Activated B cell treated with CpG ODN at 0.5 μM for 24 hours (primary cell): ENCODE data around the gene DOCK2. TPM values are rescaled to one million over a fixed set of nuclear protein-coding genes. Genes with fewer than 3 reads are reported as not detected.

Experiments used
- ATAC-seq: fragments of 200-7000 bp; cut with Tn5 transposase; one replicate; pipeline ENCODE4 v1.10.0; 2021; ENCODE audit warnings: low read depth, mild to moderate bottlenecking, moderate library complexity
- CTCF ChIA-PET: fragments of 350-600 bp; sonication (Branson Sonifier 250); formaldehyde crosslinking; loops from one replicate; lab custom pipeline; 2021; ENCODE audit warnings: antibody characterized with exemption; lab: Charles Lee
- POLR2A ChIA-PET: fragments of 350-600 bp; sonication (Branson Sonifier 250); formaldehyde crosslinking; loops from one replicate; lab custom pipeline; 2021; ENCODE audit warnings: antibody characterized with exemption; lab: Charles Lee
- DNase-seq: peaks from one replicate; pipeline ENCODE4 v3.0.0; 2022
- H3K27ac Mint-ChIP-seq: one replicate; pipeline ENCODE4 v1.8.0; 2020; ENCODE audit warnings: mixed read lengths
- H3K27me3 Mint-ChIP-seq: one replicate; pipeline ENCODE4 v1.8.0; 2021; ENCODE audit warnings: mixed read lengths
- H3K36me3 Mint-ChIP-seq: one replicate; pipeline ENCODE4 v1.8.0; 2021; ENCODE audit warnings: low read depth, mixed read lengths
- H3K4me1 Mint-ChIP-seq: one replicate; pipeline ENCODE4 v1.8.0; 2021; ENCODE audit warnings: mixed read lengths
- H3K4me3 Mint-ChIP-seq: one replicate; pipeline ENCODE4 v1.8.0; 2020; ENCODE audit warnings: mild to moderate bottlenecking, mixed read lengths
- H3K9me3 Mint-ChIP-seq: one replicate; pipeline ENCODE4 v1.8.0; 2020; ENCODE audit warnings: mixed read lengths
- intact Hi-C: fragments of 100-400 bp; cut with micrococcal nuclease; formaldehyde crosslinking; loops from one replicate; pipeline ENCODE4 v1.15.1; 2024
- total RNA-seq: library from RNA; stranded (reverse); gene quantifications from 2 replicates; pipeline ENCODE4 v1.2.3, GENCODE V29; 2022
- TF ChIP-seq, protein P1 (sequence below): fragments of 200-600 bp; IDR thresholded peaks from one replicate; pipeline ENCODE4 v1.8.0; 2022; ENCODE audit warnings: antibody characterized with exemption, mild to moderate bottlenecking

The DOCK2 gene
- total RNA-seq, 1 donor from 2014 or later: 344 TPM

DNA sequence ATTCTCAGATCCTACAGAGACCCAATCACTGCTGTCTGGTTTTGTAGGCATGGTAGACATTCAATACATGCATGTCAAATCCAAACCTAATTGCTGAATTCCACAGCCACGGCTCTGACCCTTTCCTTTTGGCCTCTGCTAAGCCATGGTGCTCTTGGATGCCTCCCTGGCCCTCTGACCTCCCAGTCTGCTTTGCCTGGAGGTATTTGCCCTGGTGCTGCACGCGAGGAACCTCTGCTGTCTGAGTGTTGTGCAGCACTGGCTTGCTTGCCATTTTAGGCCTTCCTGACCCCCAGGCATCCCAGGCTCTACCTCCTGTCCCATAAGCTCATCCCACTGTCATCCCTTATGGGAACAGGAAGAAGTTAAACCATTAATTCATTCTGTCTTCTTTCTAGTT lies 60.9 kb downstream of the DOCK2 start:
- intact Hi-C loops: no loop called here
- H3K27ac Mint-ChIP-seq: no peak overlapping the region
- no peaks in the 10 kb centered on the region for H3K27me3 Mint-ChIP-seq
- TF ChIP-seq, protein P1, sequence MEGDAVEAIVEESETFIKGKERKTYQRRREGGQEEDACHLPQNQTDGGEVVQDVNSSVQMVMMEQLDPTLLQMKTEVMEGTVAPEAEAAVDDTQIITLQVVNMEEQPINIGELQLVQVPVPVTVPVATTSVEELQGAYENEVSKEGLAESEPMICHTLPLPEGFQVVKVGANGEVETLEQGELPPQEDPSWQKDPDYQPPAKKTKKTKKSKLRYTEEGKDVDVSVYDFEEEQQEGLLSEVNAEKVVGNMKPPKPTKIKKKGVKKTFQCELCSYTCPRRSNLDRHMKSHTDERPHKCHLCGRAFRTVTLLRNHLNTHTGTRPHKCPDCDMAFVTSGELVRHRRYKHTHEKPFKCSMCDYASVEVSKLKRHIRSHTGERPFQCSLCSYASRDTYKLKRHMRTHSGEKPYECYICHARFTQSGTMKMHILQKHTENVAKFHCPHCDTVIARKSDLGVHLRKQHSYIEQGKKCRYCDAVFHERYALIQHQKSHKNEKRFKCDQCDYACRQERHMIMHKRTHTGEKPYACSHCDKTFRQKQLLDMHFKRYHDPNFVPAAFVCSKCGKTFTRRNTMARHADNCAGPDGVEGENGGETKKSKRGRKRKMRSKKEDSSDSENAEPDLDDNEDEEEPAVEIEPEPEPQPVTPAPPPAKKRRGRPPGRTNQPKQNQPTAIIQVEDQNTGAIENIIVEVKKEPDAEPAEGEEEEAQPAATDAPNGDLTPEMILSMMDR: no peak
- ChIA-PET CTCF (no interaction called here), POLR2A (no interaction called here)
- no peaks in the 10 kb centered on the region for H3K9me3 Mint-ChIP-seq
- DNase-seq (no peak), ATAC-seq (no peak)
- H3K4me1 Mint-ChIP-seq: peaks cover 13% of the 10 kb centered on the region
- H3K4me3 Mint-ChIP-seq: no peak overlapping the region
- peaks cover 94% of the 10 kb centered on the region for H3K36me3 Mint-ChIP-seq

DNA sequence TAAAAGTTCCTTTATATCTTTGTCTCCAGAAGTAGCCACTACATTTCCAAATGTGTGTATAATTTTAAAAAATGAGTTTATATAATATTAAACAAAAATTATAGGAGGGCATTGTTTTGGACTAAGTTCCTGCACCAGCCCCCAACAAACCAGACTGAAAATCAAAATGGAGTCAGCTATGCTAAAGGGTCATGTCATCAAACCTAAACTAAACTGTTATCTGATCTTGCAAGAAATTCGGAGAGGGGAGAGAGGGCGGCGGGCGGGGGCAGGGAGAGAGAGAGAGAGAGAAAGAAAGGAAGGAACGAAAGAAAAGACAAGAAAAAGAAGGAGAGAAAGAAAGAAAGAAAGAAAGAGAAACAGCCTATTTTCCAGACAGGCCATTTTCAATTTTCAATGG lies 63.5 kb downstream of the DOCK2 start:
- peaks cover 38% of the 10 kb centered on the region for H3K4me1 Mint-ChIP-seq
- no peaks in the 10 kb centered on the region for H3K27me3 Mint-ChIP-seq
- no peak overlapping the region for H3K27ac Mint-ChIP-seq
- ATAC-seq (no peak), DNase-seq (no peak)
- ChIA-PET CTCF (interaction anchor here (3.5 kb wide), 1 partner anchor 280 kb away, joined by 11 read pairs; the partner anchor contains the start of gene INSYN2B), POLR2A (no interaction called here)
- H3K9me3 Mint-ChIP-seq: no peaks in the 10 kb centered on the region
- H3K36me3 Mint-ChIP-seq: peaks cover 94% of the 10 kb centered on the region
- TF ChIP-seq, protein P1: no peak
- intact Hi-C loops: loop anchor here (5.0 kb wide), 2 partner anchors 43 to 107 kb away; no protein-coding TSS in a partner anchor
- no peak overlapping the region for H3K4me3 Mint-ChIP-seq

DNA sequence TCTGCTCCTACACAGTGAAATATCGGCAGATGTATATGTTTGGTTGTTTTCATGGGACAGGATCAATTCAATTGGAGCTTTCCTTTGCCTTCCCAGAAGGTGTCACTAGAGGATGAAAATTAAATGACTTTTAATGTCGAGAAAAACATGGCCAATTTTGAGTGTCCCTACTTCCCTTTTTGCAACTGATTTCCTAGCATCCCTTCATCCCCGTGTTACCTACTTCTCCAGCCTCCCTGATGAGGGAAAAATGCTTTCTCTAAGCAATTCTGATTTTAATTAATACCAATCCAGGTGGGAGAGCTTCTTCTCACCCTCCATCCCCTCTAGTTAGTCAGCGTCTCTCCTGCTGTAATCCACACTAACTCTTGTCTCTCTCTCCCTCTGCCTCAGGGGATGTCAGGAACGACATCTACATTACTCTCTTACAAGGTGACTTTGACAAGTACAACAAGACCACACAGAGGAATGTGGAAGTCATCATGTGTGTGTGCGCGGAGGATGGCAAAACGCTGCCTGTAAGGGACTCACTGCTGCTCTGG lies 64.9 kb downstream of the DOCK2 start:
- CTCF ChIA-PET: interaction anchor here (1.0 to 3.5 kb wide), 2 partner anchors 277 to 279 kb away, joined by 3 to 11 read pairs; partner anchors contain the start of gene INSYN2B
- POLR2A ChIA-PET: interaction anchor here (0.7 to 1.9 kb wide), 2 partner anchors 118 to 203 kb away, joined by 4 read pairs; partner anchors contain the start of gene SPDL1
- Mint-ChIP-seq H3K36me3 (peaks cover 91% of the 10 kb centered on the region), H3K4me1 (peaks cover 51% of the 10 kb centered on the region), H3K27ac (peak overlapping the region; percentile 81), H3K4me3 (no peak overlapping the region), H3K9me3 (no peaks in the 10 kb centered on the region), H3K27me3 (no peaks in the 10 kb centered on the region)
- no peak for ATAC-seq
- DNase-seq: no peak
- TF ChIP-seq, protein P1: no peak
- intact Hi-C loops: loop anchor here (2.0 to 5.0 kb wide), 3 partner anchors 45 to 105 kb away; partner anchors contain the start of gene DOCK2

DNA sequence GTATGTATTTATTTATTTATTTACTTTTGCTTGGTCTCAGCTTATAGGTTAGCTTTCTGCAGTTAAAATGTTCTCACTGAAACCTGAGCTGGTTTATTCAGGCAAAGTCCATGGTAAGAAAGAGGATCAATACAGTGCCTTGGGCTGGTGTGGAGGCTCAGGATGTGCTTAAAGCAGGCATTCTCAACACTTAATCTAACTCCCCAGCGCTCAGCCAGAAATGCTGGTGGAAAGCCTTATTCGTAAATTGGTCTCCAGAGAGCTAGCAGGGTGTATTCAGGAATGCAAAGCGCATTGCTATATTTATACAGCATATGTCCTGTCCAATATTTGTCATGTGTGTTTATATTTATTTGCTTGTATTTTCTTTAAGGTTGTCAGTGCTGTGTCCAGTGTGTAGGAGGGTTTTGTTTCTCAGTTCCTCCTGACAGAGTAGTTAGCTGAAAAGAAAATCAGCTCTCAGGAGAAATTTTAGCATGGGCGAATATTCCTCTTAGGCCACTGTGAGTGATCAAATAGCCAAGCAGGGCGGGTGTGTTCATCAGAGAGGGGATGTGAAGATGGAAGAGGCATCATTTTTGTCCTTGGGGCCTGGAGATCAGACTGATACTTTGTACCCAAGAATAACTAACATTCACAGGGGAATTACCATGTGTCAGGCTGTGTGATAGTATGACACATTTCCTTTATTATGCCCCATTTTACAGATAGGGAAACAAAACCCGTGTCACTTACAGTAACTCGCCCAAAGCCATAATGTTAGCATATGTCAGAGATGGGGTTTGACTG lies 65.8 kb downstream of the DOCK2 start:
- no peaks in the 10 kb centered on the region for H3K27me3 Mint-ChIP-seq
- H3K9me3 Mint-ChIP-seq: no peaks in the 10 kb centered on the region
- CTCF ChIA-PET: interaction anchor here (0.5 to 3.5 kb wide), 2 partner anchors 66 to 278 kb away, joined by 3 to 11 read pairs; partner anchors contain the start of genes DOCK2 and INSYN2B
- TF ChIP-seq, protein P1: no peak
- no peak overlapping the region for H3K4me3 Mint-ChIP-seq
- H3K4me1 Mint-ChIP-seq: peaks cover 56% of the 10 kb centered on the region
- ATAC-seq (peak; percentile 68), DNase-seq (no peak)
- peaks cover 89% of the 10 kb centered on the region for H3K36me3 Mint-ChIP-seq
- POLR2A ChIA-PET: interaction anchor here (1.0 to 1.9 kb wide), 2 partner anchors 65 to 119 kb away, joined by 3 to 4 read pairs; partner anchors contain the start of genes DOCK2 and SPDL1
- H3K27ac Mint-ChIP-seq: peak overlapping the region; percentile 81
- intact Hi-C loops: loop anchor here (1.0 to 5.0 kb wide), 4 partner anchors 46 to 277 kb away; partner anchors contain the start of genes DOCK2 and INSYN2B
